IPS-15b (cell line): ENCODE data around the gene TRABD2B.

Experiments
- H3K27me3 ChIP-seq: one replicate; pipeline ENCODE4 v1.6.1; 2013; ENCODE audit warnings: low read length; ENCODE audit not compliant: control insufficient read depth, insufficient read depth
- H3K36me3 ChIP-seq: one replicate; pipeline ENCODE4 v1.6.1; 2013; ENCODE audit warnings: low read length; ENCODE audit not compliant: control insufficient read depth, insufficient read depth
- H3K4me1 ChIP-seq: one replicate; pipeline ENCODE4 v1.6.1; 2013; ENCODE audit warnings: mild to moderate bottlenecking, low read length; ENCODE audit not compliant: control insufficient read depth, insufficient read depth
- H3K4me3 ChIP-seq: one replicate; pipeline ENCODE4 v1.5.1; 2013; ENCODE audit warnings: low read depth, low read length
- H3K9ac ChIP-seq: one replicate; pipeline ENCODE4 v1.6.1; 2013; ENCODE audit warnings: low read depth, mild to moderate bottlenecking, low read length
- H3K9me3 ChIP-seq: one replicate; pipeline ENCODE4 v1.6.1; 2013; ENCODE audit warnings: mild to moderate bottlenecking, low read length; ENCODE audit not compliant: control insufficient read depth, insufficient read depth

The TRABD2B gene

GRCh38 chr1:48018799-48019198, 21.6 kb upstream of the TRABD2B start:
- Histone ChIP-seq H3K9me3 (no peaks in the 10 kb centered on the region), H3K36me3 (no peaks in the 10 kb centered on the region), H3K4me1 (no peaks in the 10 kb centered on the region), H3K4me3 (no peak overlapping the region), H3K9ac (no peak overlapping the region), H3K27me3 (peaks cover 3% of the 10 kb centered on the region)

GRCh38 chr1:48017716-48018115, 20.5 kb upstream of the TRABD2B start:
- H3K9me3 ChIP-seq: no peaks in the 10 kb centered on the region
- H3K4me1 ChIP-seq: no peaks in the 10 kb centered on the region
- no peak overlapping the region for H3K9ac ChIP-seq
- peaks cover 3% of the 10 kb centered on the region for H3K27me3 ChIP-seq
- no peaks in the 10 kb centered on the region for H3K36me3 ChIP-seq
- no peak overlapping the region for H3K4me3 ChIP-seq

GRCh38 chr1:48016515-48016914, 19.3 kb upstream of the TRABD2B start:
- Histone ChIP-seq H3K4me1 (no peaks in the 10 kb centered on the region), H3K36me3 (no peaks in the 10 kb centered on the region), H3K9me3 (no peaks in the 10 kb centered on the region), H3K4me3 (no peak overlapping the region), H3K9ac (no peak overlapping the region), H3K27me3 (peaks cover 3% of the 10 kb centered on the region)

GRCh38 chr1:48013270-48013669, 16.1 kb upstream of the TRABD2B start:
- no peak overlapping the region for H3K4me3 ChIP-seq
- H3K9me3 ChIP-seq: no peaks in the 10 kb centered on the region

GRCh38 chr1:48007047-48007446, 9.9 kb upstream of the TRABD2B start:
- Histone ChIP-seq H3K36me3 (no peaks in the 10 kb centered on the region), H3K27me3 (peaks cover 2% of the 10 kb centered on the region), H3K9ac (no peak overlapping the region), H3K4me3 (no peak overlapping the region), H3K9me3 (no peaks in the 10 kb centered on the region), H3K4me1 (peaks cover 19% of the 10 kb centered on the region)

More at GRCh38 chr1:48013270-48013669, 16.1 kb upstream of the TRABD2B start:
- Histone ChIP-seq H3K9ac (no peak overlapping the region), H3K27me3 (no peaks in the 10 kb centered on the region), H3K4me1 (no peaks in the 10 kb centered on the region), H3K36me3 (no peaks in the 10 kb centered on the region)

GRCh38 chr1:48006264-48006663, 9.1 kb upstream of the TRABD2B start:
- no peaks in the 10 kb centered on the region for H3K9me3 ChIP-seq
- H3K9ac ChIP-seq: no peak overlapping the region
- peaks cover 22% of the 10 kb centered on the region for H3K4me1 ChIP-seq
- H3K4me3 ChIP-seq: no peak overlapping the region
- no peaks in the 10 kb centered on the region for H3K36me3 ChIP-seq
- peaks cover 2% of the 10 kb centered on the region for H3K27me3 ChIP-seq

GRCh38 chr1:48005253-48006117, 8.3 kb upstream of the TRABD2B start:
- no peaks in the 10 kb centered on the region for H3K9me3 ChIP-seq

GRCh38 chr1:48003741-48004531, 6.8 kb upstream of the TRABD2B start:
- Histone ChIP-seq H3K9me3 (no peaks in the 10 kb centered on the region), H3K4me1 (peaks cover 22% of the 10 kb centered on the region), H3K27me3 (peaks cover 8% of the 10 kb centered on the region), H3K9ac (no peak overlapping the region), H3K4me3 (no peak overlapping the region), H3K36me3 (no peaks in the 10 kb centered on the region)

More at GRCh38 chr1:48005253-48006117, 8.3 kb upstream of the TRABD2B start:
- peaks cover 22% of the 10 kb centered on the region for H3K4me1 ChIP-seq
- H3K27me3 ChIP-seq: peaks cover 2% of the 10 kb centered on the region
- no peak overlapping the region for H3K9ac ChIP-seq
- H3K36me3 ChIP-seq: no peaks in the 10 kb centered on the region
- H3K4me3 ChIP-seq: peak overlapping the region; percentile 11

GRCh38 chr1:48002142-48002541, 5.0 kb upstream of the TRABD2B start:
- Histone ChIP-seq H3K9me3 (no peaks in the 10 kb centered on the region), H3K36me3 (no peaks in the 10 kb centered on the region), H3K4me1 (peaks cover 26% of the 10 kb centered on the region), H3K27me3 (peaks cover 18% of the 10 kb centered on the region), H3K9ac (no peak overlapping the region), H3K4me3 (no peak overlapping the region)

GRCh38 chr1:48001696-48002095, 4.5 kb upstream of the TRABD2B start:
- Histone ChIP-seq H3K36me3 (no peaks in the 10 kb centered on the region), H3K27me3 (peaks cover 18% of the 10 kb centered on the region), H3K9me3 (no peaks in the 10 kb centered on the region), H3K9ac (no peak overlapping the region), H3K4me1 (peaks cover 26% of the 10 kb centered on the region), H3K4me3 (no peak overlapping the region)

GRCh38 chr1:48000883-48001282, 3.7 kb upstream of the TRABD2B start:
- no peaks in the 10 kb centered on the region for H3K9me3 ChIP-seq
- H3K36me3 ChIP-seq: no peaks in the 10 kb centered on the region

More at GRCh38 chr1:48000883-48001282, 3.7 kb upstream of the TRABD2B start:
- no peak overlapping the region for H3K9ac ChIP-seq
- H3K27me3 ChIP-seq: peaks cover 19% of the 10 kb centered on the region
- peaks cover 22% of the 10 kb centered on the region for H3K4me1 ChIP-seq
- H3K4me3 ChIP-seq: no peak overlapping the region
